A549 (cell line): Measurements from ENCODE around the gene SIX2. TPM values are rescaled to one million over a fixed set of nuclear protein-coding genes. Genes with fewer than 3 reads are reported as not detected.

Experiments used
- ATAC-seq, 2 experiments: fragments of 200-7000 bp in 1 of 2; fragments of >200 bp in 1 of 2; cut with Nextera tagmentation in 1 of 2; cut with Tn5 transposase in 1 of 2; 3 replicates each; pipeline versions ENCODE4 v1.8.0 to v1.9.1; 2018 to 2020; ENCODE audit warnings: mild to moderate bottlenecking in 1 of 2, moderate library complexity in 1 of 2
- CTCF ChIA-PET: fragments of 300-600 bp; sonication (Branson Sonifier 250); formaldehyde crosslinking; extraction: SDS; loops from one replicate; lab custom pipeline; 2021; ENCODE audit warnings: antibody characterized with exemption, inconsistent platforms; lab: Yijun Ruan, JAX
- POLR2A ChIA-PET: fragments of 350-600 bp; formaldehyde crosslinking; extraction: SDS; loops from one replicate; lab custom pipeline; 2021; ENCODE audit warnings: antibody characterized with exemption, inconsistent platforms; lab: Yijun Ruan, JAX
- DNase-seq, 2 experiments: peaks; one replicate each; pipeline versions ENCODE4 v3.0.0 to v3.0.0-alpha.2; 2011 to 2016; ENCODE audit warnings: low read depth in 1 of 2, low spot score in 1 of 2
- FAIRE-seq: peaks from 2 replicates; lab custom pipeline; 2011; peaks lifted over from hg19 to GRCh38; lab: Jason Lieb, UNC
- H3K27ac ChIP-seq, 2 experiments: fragments of >200 bp; sonication (Bioruptor Twin); formaldehyde crosslinking; 3 replicates each; pipeline ENCODE4 v1.5.1; 2016 to 2017
- H3K4me1 ChIP-seq: fragments of >200 bp; sonication (Bioruptor Twin); formaldehyde crosslinking; 3 replicates; pipeline ENCODE4 v1.6.1; 2016
- H3K4me2 ChIP-seq: fragments of >200 bp; sonication (Bioruptor Twin); formaldehyde crosslinking; 3 replicates; pipeline ENCODE4 v1.6.1; 2016
- H3K4me3 ChIP-seq: fragments of >200 bp; sonication (Bioruptor Twin); formaldehyde crosslinking; 3 replicates; pipeline ENCODE4 v1.5.1; 2016
- H3K9me3 ChIP-seq: fragments of >200 bp; sonication (Bioruptor Twin); formaldehyde crosslinking; 3 replicates; pipeline ENCODE4 v1.6.1; 2016
- CBX8 ChIP-seq: fragments of 200-600 bp; sonication (generic); IDR thresholded peaks from 2 replicates; pipeline ENCODE4 v1.6.1; 2016
- CEBPB ChIP-seq, 2 experiments: fragments of >200 bp in 1 of 2; sonication (Bioruptor Twin) in 1 of 2; formaldehyde crosslinking in 1 of 2; IDR thresholded peaks; 2 replicates each; pipeline ENCODE4 v1.6.1; 2012 to 2016
- CHD2 ChIP-seq: fragments of 150-350 bp; IDR thresholded peaks from 2 replicates; pipeline ENCODE4 v1.6.1; 2014; ENCODE audit warnings: low read length; ENCODE audit not compliant: partially characterized antibody
- EHMT2 ChIP-seq: fragments of 200-600 bp; sonication (generic); IDR thresholded peaks from 2 replicates; pipeline ENCODE4 v1.6.1; 2016; ENCODE audit warnings: antibody characterized with exemption, low read depth, mild to moderate bottlenecking, moderate library complexity
- GATA3 ChIP-seq: IDR thresholded peaks from 2 replicates; pipeline ENCODE4 v1.6.1; 2012; ENCODE audit warnings: borderline replicate concordance
- HDAC2 ChIP-seq: fragments of 200-600 bp; sonication (generic); IDR thresholded peaks from 2 replicates; pipeline ENCODE4 v1.6.1; 2016
- HOXB13 ChIP-seq: fragments of 250-450 bp; sonication (Bioruptor Pico); IDR thresholded peaks from 2 replicates; pipeline ENCODE4 v1.5.0; 2020; ENCODE audit warnings: low read depth, mild to moderate bottlenecking, moderate library complexity
- MAFK ChIP-seq: fragments of 450-650 bp; IDR thresholded peaks from 2 replicates; pipeline ENCODE4 v1.6.1; 2014; ENCODE audit not compliant: partially characterized antibody
- MYC ChIP-seq: IDR thresholded peaks from 2 replicates; pipeline ENCODE4 v1.6.1; 2012; ENCODE audit warnings: mild to moderate bottlenecking, inconsistent platforms, low read length, improper control_type of control experiment, borderline replicate concordance
- POLR2AphosphoS2 ChIP-seq: conservative IDR thresholded peaks from 2 replicates; pipeline ENCODE4 v1.6.1; 2012; ENCODE audit warnings: low read length, improper control_type of control experiment, inconsistent platforms
- RCOR1 ChIP-seq: fragments of 150-350 bp; IDR thresholded peaks from 2 replicates; pipeline ENCODE4 v1.6.1; 2014; ENCODE audit warnings: antibody characterized with exemption, low read length, low read depth
- RFX5 ChIP-seq: fragments of 450-650 bp; IDR thresholded peaks from 2 replicates; pipeline ENCODE4 v1.7.1; 2014; ENCODE audit warnings: antibody characterized with exemption, mild to moderate bottlenecking, moderate library complexity
- TFCP2L1 ChIP-seq: fragments of 250-450 bp; sonication (Bioruptor Pico); IDR thresholded peaks from 2 replicates; pipeline ENCODE4 v1.5.0; 2021; ENCODE audit warnings: mild to moderate bottlenecking
- ZNF302 ChIP-seq: fragments of 250-450 bp; sonication (Bioruptor Pico); IDR thresholded peaks from 2 replicates; pipeline ENCODE4 v1.9.0; 2021; ENCODE audit warnings: inconsistent platforms, mild to moderate bottlenecking, moderate library complexity
- ZSCAN20 ChIP-seq: fragments of 250-450 bp; sonication (Bioruptor Pico); IDR thresholded peaks from 2 replicates; pipeline ENCODE4 v1.8.0; 2022; ENCODE audit warnings: mild to moderate bottlenecking, moderate library complexity
- WGBS: methylation state at CpG from one replicate; pipeline ENCODE4 v1.1.6; 2017; ENCODE audit errors: missing lambda C conversion rate; 5-methylcytosine and 5-hydroxymethylcytosine counted together
- polyA plus RNA-seq, 4 experiments: library from polyadenylated mRNA; depleted of rRNA in 3 of 4; stranded (reverse); fragments of >200 nt; fragmentation: RNase III in 1 of 4; extraction: RNeasy Plus Mini Kit Qiagen cat#74134 plus additional on column Dnase treatment in 1 of 4; gene quantifications; 2 replicates in 3 of 4; 3 replicates in 1 of 4; pipeline ENCODE4 v1.2.3, GENCODE V29; 2011 to 2017
- TF ChIP-seq, protein P1 (sequence below): fragments of 200-600 bp; sonication (generic); IDR thresholded peaks from 2 replicates; pipeline ENCODE4 v1.6.1; 2016; ENCODE audit warnings: antibody characterized with exemption, mild to moderate bottlenecking, moderate library complexity
- TF ChIP-seq, protein P2 (sequence below): IDR thresholded peaks from 2 replicates; pipeline ENCODE4 v1.6.1; 2012
- TF ChIP-seq, protein P3 (sequence below): IDR thresholded peaks from 2 replicates; pipeline ENCODE4 v1.6.1; 2012
- TF ChIP-seq, protein P4 (sequence below): fragments of >200 bp; sonication (Bioruptor Twin); formaldehyde crosslinking; IDR thresholded peaks from 3 replicates; pipeline ENCODE4 v1.6.1; 2016

Gene SIX2
- polyA plus RNA-seq, 2 of the 4 experiments (the other 2 are of a cell fraction): 0.10 to 0.15 TPM

DNA sequence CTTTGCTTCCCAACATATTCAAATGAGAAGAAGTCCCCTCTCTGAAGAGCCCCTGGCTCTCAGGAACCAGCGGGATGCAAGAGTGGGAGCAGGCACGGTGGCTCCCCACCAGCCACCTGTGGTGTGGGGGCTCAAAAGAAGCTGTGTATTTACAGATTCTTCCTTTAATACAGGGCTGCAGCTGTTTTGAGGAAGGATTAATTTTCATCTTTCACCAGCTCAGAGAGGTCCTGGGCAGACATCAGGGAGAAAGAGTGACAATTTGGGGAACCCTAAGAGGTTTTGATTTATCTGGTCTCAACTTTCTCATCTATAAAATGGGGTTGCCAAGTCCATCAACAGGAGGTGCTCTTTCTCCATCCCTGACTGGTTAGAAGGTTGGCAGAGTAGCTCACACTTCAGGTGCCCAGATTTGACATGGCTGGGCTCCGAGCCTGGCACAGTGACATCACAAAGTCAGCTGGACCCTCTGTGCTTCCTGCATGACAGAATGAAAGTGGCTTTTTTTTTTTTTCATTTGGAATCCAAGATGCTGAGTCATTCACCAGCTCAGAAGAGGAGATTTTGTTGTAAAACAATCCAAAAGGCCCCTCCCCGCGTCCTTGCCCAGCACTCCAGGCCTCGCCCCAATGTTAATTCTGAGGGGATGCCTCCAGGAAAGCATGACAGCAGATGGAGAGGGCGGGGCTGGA is 15.5 kb upstream of the SIX2 start (continued):
- TF ChIP-seq, protein P1, sequence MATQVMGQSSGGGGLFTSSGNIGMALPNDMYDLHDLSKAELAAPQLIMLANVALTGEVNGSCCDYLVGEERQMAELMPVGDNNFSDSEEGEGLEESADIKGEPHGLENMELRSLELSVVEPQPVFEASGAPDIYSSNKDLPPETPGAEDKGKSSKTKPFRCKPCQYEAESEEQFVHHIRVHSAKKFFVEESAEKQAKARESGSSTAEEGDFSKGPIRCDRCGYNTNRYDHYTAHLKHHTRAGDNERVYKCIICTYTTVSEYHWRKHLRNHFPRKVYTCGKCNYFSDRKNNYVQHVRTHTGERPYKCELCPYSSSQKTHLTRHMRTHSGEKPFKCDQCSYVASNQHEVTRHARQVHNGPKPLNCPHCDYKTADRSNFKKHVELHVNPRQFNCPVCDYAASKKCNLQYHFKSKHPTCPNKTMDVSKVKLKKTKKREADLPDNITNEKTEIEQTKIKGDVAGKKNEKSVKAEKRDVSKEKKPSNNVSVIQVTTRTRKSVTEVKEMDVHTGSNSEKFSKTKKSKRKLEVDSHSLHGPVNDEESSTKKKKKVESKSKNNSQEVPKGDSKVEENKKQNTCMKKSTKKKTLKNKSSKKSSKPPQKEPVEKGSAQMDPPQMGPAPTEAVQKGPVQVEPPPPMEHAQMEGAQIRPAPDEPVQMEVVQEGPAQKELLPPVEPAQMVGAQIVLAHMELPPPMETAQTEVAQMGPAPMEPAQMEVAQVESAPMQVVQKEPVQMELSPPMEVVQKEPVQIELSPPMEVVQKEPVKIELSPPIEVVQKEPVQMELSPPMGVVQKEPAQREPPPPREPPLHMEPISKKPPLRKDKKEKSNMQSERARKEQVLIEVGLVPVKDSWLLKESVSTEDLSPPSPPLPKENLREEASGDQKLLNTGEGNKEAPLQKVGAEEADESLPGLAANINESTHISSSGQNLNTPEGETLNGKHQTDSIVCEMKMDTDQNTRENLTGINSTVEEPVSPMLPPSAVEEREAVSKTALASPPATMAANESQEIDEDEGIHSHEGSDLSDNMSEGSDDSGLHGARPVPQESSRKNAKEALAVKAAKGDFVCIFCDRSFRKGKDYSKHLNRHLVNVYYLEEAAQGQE: no peak
- TF ChIP-seq, protein P2, sequence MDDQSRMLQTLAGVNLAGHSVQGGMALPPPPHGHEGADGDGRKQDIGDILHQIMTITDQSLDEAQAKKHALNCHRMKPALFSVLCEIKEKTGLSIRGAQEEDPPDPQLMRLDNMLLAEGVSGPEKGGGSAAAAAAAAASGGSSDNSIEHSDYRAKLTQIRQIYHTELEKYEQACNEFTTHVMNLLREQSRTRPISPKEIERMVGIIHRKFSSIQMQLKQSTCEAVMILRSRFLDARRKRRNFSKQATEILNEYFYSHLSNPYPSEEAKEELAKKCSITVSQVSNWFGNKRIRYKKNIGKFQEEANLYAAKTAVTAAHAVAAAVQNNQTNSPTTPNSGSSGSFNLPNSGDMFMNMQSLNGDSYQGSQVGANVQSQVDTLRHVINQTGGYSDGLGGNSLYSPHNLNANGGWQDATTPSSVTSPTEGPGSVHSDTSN: peak; percentile 52; the same call in 1 of the 2 replicates
- TF ChIP-seq ZSCAN20 (CRISPR knock-in tag): no peak

DNA sequence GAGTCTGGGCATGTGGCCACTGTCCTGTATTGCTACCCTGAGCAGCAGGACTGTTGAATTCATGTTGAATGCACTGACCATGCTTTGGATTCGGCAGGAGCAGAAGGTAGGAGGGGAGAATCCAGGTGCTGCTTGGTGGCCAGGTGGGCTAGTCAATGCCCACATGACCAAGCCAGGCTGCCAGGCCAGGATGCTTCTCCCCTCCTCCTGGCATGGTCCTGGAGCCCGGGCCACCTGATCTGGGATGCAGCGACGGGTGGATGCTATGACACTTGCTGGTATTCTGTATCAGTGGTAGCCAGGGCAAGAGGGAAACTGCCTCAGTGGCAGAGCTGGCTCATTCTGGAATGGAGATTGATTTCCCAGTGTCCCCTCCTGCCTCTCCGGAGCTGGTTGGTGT is 14.8 kb upstream of the SIX2 start:
- no peaks in the 10 kb centered on the region for H3K9me3 ChIP-seq
- H3K4me3 ChIP-seq: no peak overlapping the region
- ChIA-PET CTCF (interaction anchor here (0.6 to 7.5 kb wide), 13 partner anchors 11 to 520 kb away, joined by 3 to 76 read pairs (median 4); no protein-coding TSS in a partner anchor), POLR2A (interaction anchor here (1.1 to 1.3 kb wide), 2 partner anchors 10 to 145 kb away, joined by 8 to 10 read pairs; no protein-coding TSS in a partner anchor)
- DNase-seq (no peak), FAIRE-seq (no peak), ATAC-seq (no peak)
- H3K27ac ChIP-seq: peak overlapping the region; percentile 50 to 82; a peak in 5 of 6 replicates
- peaks cover 18% of the 10 kb centered on the region for H3K4me1 ChIP-seq
- 87% methylated on average over 5 of the region's 5 CpGs for WGBS
- no peak overlapping the region; the same call in 2 of the 3 replicates for H3K4me2 ChIP-seq
- TF ChIP-seq EHMT2: no peak
- TF ChIP-seq RCOR1: no peak
- no peak for TF ChIP-seq ZNF302 (CRISPR knock-in tag)
- TF ChIP-seq HOXB13 (CRISPR knock-in tag): no peak
- TF ChIP-seq CBX8: no peak
- no peak for TF ChIP-seq HDAC2
- no peak for TF ChIP-seq POLR2AphosphoS2
- TF ChIP-seq CHD2: no peak
- TF ChIP-seq MAFK: no peak
- no peak for TF ChIP-seq TFCP2L1 (CRISPR knock-in tag)
- no peak for TF ChIP-seq RFX5
- TF ChIP-seq MYC: no peak
- TF ChIP-seq, protein P1: no peak
- TF ChIP-seq, protein P3, sequence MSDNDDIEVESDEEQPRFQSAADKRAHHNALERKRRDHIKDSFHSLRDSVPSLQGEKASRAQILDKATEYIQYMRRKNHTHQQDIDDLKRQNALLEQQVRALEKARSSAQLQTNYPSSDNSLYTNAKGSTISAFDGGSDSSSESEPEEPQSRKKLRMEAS: no peak
- no peak for TF ChIP-seq GATA3
- TF ChIP-seq, protein P4, sequence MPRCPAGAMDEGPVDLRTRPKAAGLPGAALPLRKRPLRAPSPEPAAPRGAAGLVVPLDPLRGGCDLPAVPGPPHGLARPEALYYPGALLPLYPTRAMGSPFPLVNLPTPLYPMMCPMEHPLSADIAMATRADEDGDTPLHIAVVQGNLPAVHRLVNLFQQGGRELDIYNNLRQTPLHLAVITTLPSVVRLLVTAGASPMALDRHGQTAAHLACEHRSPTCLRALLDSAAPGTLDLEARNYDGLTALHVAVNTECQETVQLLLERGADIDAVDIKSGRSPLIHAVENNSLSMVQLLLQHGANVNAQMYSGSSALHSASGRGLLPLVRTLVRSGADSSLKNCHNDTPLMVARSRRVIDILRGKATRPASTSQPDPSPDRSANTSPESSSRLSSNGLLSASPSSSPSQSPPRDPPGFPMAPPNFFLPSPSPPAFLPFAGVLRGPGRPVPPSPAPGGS: no peak
- no peak for TF ChIP-seq CEBPB (IDR thresholded peaks at IDR 0.05)
- TF ChIP-seq, all 56 proteins: peak for 0
